Prostate gland (tissue), 2 donors: Measurements from ENCODE around the gene ADGRL3.

Experiments used
- CTCF ChIP-seq, 4 experiments: fragments of 200-600 bp in 2 of 4; fragments of 450-650 bp in 2 of 4; sonication (generic) in 2 of 4; IDR thresholded peaks; 1 replicate in 3 of 4; 2 replicates in 1 of 4; pipeline ENCODE4 v1.5.1; 2016 to 2019; ENCODE audit warnings: antibody characterized with exemption in 4 of 4, mild to moderate bottlenecking in 2 of 4, moderate library complexity in 2 of 4
- POLR2AphosphoS5 ChIP-seq: sonication (generic); formaldehyde crosslinking; IDR thresholded peaks from one replicate; pipeline ENCODE4 v1.6.1; 2017; ENCODE audit warnings: antibody characterized with exemption

- TF ChIP-seq CTCF (IDR thresholded peaks at IDR 0.05) = no peak
- no peak for TF ChIP-seq POLR2AphosphoS5
Measured at GRCh38 chr4:61675464-61675863, 475.3 kb downstream of the ADGRL3 start.
